22Rv1 (cell line): Measurements from ENCODE around the gene SEMA6A.

Experiments
- H3K27ac ChIP-seq: fragments of 450-650 bp; 2 replicates; pipeline ENCODE4 v1.5.1; 2017
- CTCF ChIP-seq: fragments of 450-650 bp; IDR thresholded peaks from 2 replicates; pipeline ENCODE4 v1.5.1; 2017; ENCODE audit warnings: mild to moderate bottlenecking
- ZFX ChIP-seq: fragments of 450-650 bp; IDR thresholded peaks from 2 replicates; pipeline ENCODE4 v1.6.1; 2017; ENCODE audit warnings: antibody characterized with exemption, borderline replicate concordance

The SEMA6A gene

GRCh38 chr5:116415182-116415581 lies 159.4 kb downstream of the SEMA6A start:
- no peak overlapping the region for H3K27ac ChIP-seq
- no peak for TF ChIP-seq ZFX
- TF ChIP-seq CTCF = no peak

GRCh38 chr5:116411101-116411571 lies 163.5 kb downstream of the SEMA6A start:
- H3K27ac ChIP-seq = no peak overlapping the region
- TF ChIP-seq CTCF (no peak), ZFX (no peak)

GRCh38 chr5:116410336-116410890 lies 164.2 kb downstream of the SEMA6A start:
- no peak overlapping the region for H3K27ac ChIP-seq
- TF ChIP-seq CTCF = no peak
- TF ChIP-seq ZFX = no peak

GRCh38 chr5:116409591-116410296 lies 164.9 kb downstream of the SEMA6A start:
- TF ChIP-seq ZFX (no peak), CTCF (no peak)
- no peak overlapping the region for H3K27ac ChIP-seq

GRCh38 chr5:116406306-116407041 lies 168.1 kb downstream of the SEMA6A start:
- TF ChIP-seq ZFX = no peak
- no peak overlapping the region for H3K27ac ChIP-seq

- no peak overlapping the region for H3K27ac ChIP-seq
- TF ChIP-seq CTCF (no peak), ZFX (no peak)
Observed at GRCh38 chr5:116404792-116405191, 169.8 kb downstream of the SEMA6A start.

- TF ChIP-seq ZFX = no peak
- H3K27ac ChIP-seq = no peak overlapping the region
Observed at GRCh38 chr5:116404016-116404415, 170.6 kb downstream of the SEMA6A start.

GRCh38 chr5:116402235-116402634 lies 172.4 kb downstream of the SEMA6A start:
- TF ChIP-seq ZFX (no peak), CTCF (no peak)
- H3K27ac ChIP-seq = no peak overlapping the region
